ENCODE measurements around the gene FOXP1.
"Not testable (repeated sequence)": the region's sequence is repeated elsewhere in the genome, so short reads cannot be mapped to it uniquely, and the experiment has no call there.

Gene FOXP1

GRCh38 chr3:71530903-71531530 lies 52.5 kb downstream of the FOXP1 start:
- no peak for DNase-seq (ENCODE audit: low read depth in 1 of 2, low spot score in 1 of 2)
- in situ Hi-C loops (cut with HindIII; ENCODE audit: low pct_unique_long_range_greater_than_20kb, low sequenced_read_pairs): no loop called here
- TF ChIP-seq JUND (IDR thresholded peaks at IDR 0.05; ENCODE audit: low read depth): no peak

GRCh38 chr3:71528816-71529215 lies 54.7 kb downstream of the FOXP1 start:
- no peak for TF ChIP-seq JUND (IDR thresholded peaks at IDR 0.05; ENCODE audit: low read depth)
- DNase-seq (ENCODE audit: low read depth in 1 of 2, low spot score in 1 of 2): no peak
- in situ Hi-C loops (cut with HindIII; ENCODE audit: low pct_unique_long_range_greater_than_20kb, low sequenced_read_pairs): no loop called here

GRCh38 chr3:71526448-71526847 lies 57.1 kb downstream of the FOXP1 start:
- DNase-seq (ENCODE audit: low read depth in 1 of 2, low spot score in 1 of 2); in situ Hi-C loops (cut with HindIII; ENCODE audit: low pct_unique_long_range_greater_than_20kb, low sequenced_read_pairs): not testable (repeated sequence)

- no peak for DNase-seq (ENCODE audit: low read depth in 1 of 2, low spot score in 1 of 2)
- no peak for TF ChIP-seq JUND (IDR thresholded peaks at IDR 0.05; ENCODE audit: low read depth)
- in situ Hi-C loops (cut with HindIII; ENCODE audit: low pct_unique_long_range_greater_than_20kb, low sequenced_read_pairs): no loop called here
Observed at GRCh38 chr3:71525391-71525790, 58.1 kb downstream of the FOXP1 start.

GRCh38 chr3:71524672-71525071 lies 58.9 kb downstream of the FOXP1 start:
- DNase-seq (ENCODE audit: low read depth in 1 of 2, low spot score in 1 of 2): no peak
- TF ChIP-seq JUND (IDR thresholded peaks at IDR 0.05; ENCODE audit: low read depth): no peak
- in situ Hi-C loops (cut with HindIII; ENCODE audit: low pct_unique_long_range_greater_than_20kb, low sequenced_read_pairs): no loop called here

- in situ Hi-C loops (cut with HindIII; ENCODE audit: low pct_unique_long_range_greater_than_20kb, low sequenced_read_pairs): no loop called here
- TF ChIP-seq JUND (IDR thresholded peaks at IDR 0.05; ENCODE audit: low read depth): no peak
- DNase-seq (ENCODE audit: low read depth in 1 of 2, low spot score in 1 of 2): no peak
Observed at GRCh38 chr3:71523628-71524027, 59.9 kb downstream of the FOXP1 start.

GRCh38 chr3:71521940-71522876 lies 61.3 kb downstream of the FOXP1 start:
- no peak for TF ChIP-seq JUND (IDR thresholded peaks at IDR 0.05; ENCODE audit: low read depth)
- DNase-seq (ENCODE audit: low read depth in 1 of 2, low spot score in 1 of 2): no peak
- in situ Hi-C loops (cut with HindIII; ENCODE audit: low pct_unique_long_range_greater_than_20kb, low sequenced_read_pairs): no loop called here

- TF ChIP-seq JUND (IDR thresholded peaks at IDR 0.05; ENCODE audit: low read depth): no peak
- in situ Hi-C loops (cut with HindIII; ENCODE audit: low pct_unique_long_range_greater_than_20kb, low sequenced_read_pairs): no loop called here
- no peak for DNase-seq (ENCODE audit: low read depth in 1 of 2, low spot score in 1 of 2)
Observed at GRCh38 chr3:71521021-71521352, 62.5 kb downstream of the FOXP1 start.

- DNase-seq (ENCODE audit: low read depth in 1 of 2, low spot score in 1 of 2): no peak
- no peak for TF ChIP-seq JUND (IDR thresholded peaks at IDR 0.05; ENCODE audit: low read depth)
- in situ Hi-C loops (cut with HindIII; ENCODE audit: low pct_unique_long_range_greater_than_20kb, low sequenced_read_pairs): no loop called here
Observed at GRCh38 chr3:71520161-71521020, 63.1 kb downstream of the FOXP1 start.

GRCh38 chr3:71518089-71518488 lies 65.4 kb downstream of the FOXP1 start:
- in situ Hi-C loops (cut with HindIII; ENCODE audit: low pct_unique_long_range_greater_than_20kb, low sequenced_read_pairs): no loop called here
- no peak for DNase-seq (ENCODE audit: low read depth in 1 of 2, low spot score in 1 of 2)
- no peak for TF ChIP-seq JUND (IDR thresholded peaks at IDR 0.05; ENCODE audit: low read depth)

GRCh38 chr3:71517271-71517791 lies 66.2 kb downstream of the FOXP1 start:
- no peak for TF ChIP-seq JUND (IDR thresholded peaks at IDR 0.05; ENCODE audit: low read depth)
- no peak for DNase-seq (ENCODE audit: low read depth in 1 of 2, low spot score in 1 of 2)
- in situ Hi-C loops (cut with HindIII; ENCODE audit: low pct_unique_long_range_greater_than_20kb, low sequenced_read_pairs): no loop called here

- DNase-seq (ENCODE audit: low read depth in 1 of 2, low spot score in 1 of 2): no peak
- no peak for TF ChIP-seq JUND (IDR thresholded peaks at IDR 0.05; ENCODE audit: low read depth)
- in situ Hi-C loops (cut with HindIII; ENCODE audit: low pct_unique_long_range_greater_than_20kb, low sequenced_read_pairs): no loop called here
Observed at GRCh38 chr3:71515636-71516365, 67.7 kb downstream of the FOXP1 start.
